Chondrocyte (in vitro differentiated cells): ENCODE measurements around the gene ELAVL4. TPM values are rescaled to one million over a fixed set of nuclear protein-coding genes. Genes with fewer than 3 reads are reported as not detected.

Source experiments
- DNase-seq: peaks from one replicate; pipeline ENCODE4 v3.0.0; 2021; ENCODE audit warnings: mixed read lengths, low spot score
- H3K27ac Mint-ChIP-seq: one replicate; pipeline ENCODE4 v1.8.0; 2021; ENCODE audit warnings: mild to moderate bottlenecking, moderate library complexity, mixed read lengths; ENCODE audit not compliant: unreplicated experiment
- H3K27me3 Mint-ChIP-seq: 2 replicates; pipeline ENCODE4 v1.8.0; 2021; ENCODE audit warnings: low read depth, mixed read lengths
- H3K36me3 Mint-ChIP-seq: 2 replicates; pipeline ENCODE4 v1.8.0; 2021; ENCODE audit warnings: low read depth, mixed read lengths
- H3K4me1 Mint-ChIP-seq: 2 replicates; pipeline ENCODE4 v1.8.0; 2021; ENCODE audit warnings: low read depth, mild to moderate bottlenecking, mixed read lengths
- H3K4me3 Mint-ChIP-seq: one replicate; pipeline ENCODE4 v1.8.0; 2021; ENCODE audit warnings: mild to moderate bottlenecking, moderate library complexity, mixed read lengths; ENCODE audit not compliant: unreplicated experiment
- H3K9me3 Mint-ChIP-seq: 2 replicates; pipeline ENCODE4 v1.8.0; 2021; ENCODE audit warnings: low read depth, mixed read lengths
- total RNA-seq: library from RNA; stranded (reverse); gene quantifications from 3 replicates; pipeline ENCODE4 v1.2.1, GENCODE V29; 2021
- TF ChIP-seq, protein P1 (sequence below): fragments of 200-600 bp; sonication (generic); IDR thresholded peaks from 2 replicates; pipeline ENCODE4 v1.5.0; 2021; ENCODE audit warnings: antibody characterized with exemption, mild to moderate bottlenecking, moderate library complexity

Gene ELAVL4
- total RNA-seq, 1 donor from 2014 or later = not detected

DNA sequence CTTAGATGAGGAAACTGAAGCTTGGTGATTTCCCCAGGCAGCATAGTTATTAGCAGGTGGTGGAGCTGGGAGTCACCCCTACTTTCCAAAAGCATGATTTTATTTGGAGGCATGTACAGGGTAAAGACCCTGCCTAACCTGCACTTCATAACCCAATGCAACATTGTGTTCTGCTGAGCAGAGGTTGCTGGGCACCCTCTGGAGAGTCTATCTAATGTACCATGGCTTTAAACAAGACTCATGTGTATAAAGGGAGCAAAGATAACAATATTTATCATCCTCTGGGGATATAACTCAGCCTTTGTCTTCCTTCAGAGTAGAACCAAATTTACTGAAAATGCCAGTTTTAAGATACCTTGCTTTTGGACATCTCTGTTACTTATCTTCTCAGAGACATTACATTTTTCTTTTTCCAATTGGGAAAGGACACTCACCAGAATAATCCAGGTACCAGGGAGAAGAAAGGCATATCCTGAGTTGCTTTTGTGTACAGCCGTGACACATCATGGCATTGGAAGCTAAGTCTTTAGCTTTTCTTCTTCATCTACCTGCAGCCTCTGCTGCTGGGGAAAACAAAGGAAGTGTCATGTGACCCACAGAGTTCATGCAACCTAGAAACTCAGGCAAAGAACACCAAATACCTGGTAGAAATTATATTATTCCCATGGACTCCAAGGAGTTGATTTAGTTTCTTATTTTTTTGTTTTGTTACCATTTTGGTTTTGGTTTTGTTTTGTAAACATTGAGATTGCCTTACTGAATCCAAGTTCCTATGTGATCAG, 39.6 kb downstream of the ELAVL4 start:
- Mint-ChIP-seq H3K27ac (no peak overlapping the region), H3K36me3 (no peaks in the 10 kb centered on the region), H3K4me3 (no peak overlapping the region), H3K27me3 (peaks cover 7% of the 10 kb centered on the region), H3K4me1 (no peaks in the 10 kb centered on the region), H3K9me3 (no peaks in the 10 kb centered on the region)
- no peak for DNase-seq
- TF ChIP-seq, protein P1, sequence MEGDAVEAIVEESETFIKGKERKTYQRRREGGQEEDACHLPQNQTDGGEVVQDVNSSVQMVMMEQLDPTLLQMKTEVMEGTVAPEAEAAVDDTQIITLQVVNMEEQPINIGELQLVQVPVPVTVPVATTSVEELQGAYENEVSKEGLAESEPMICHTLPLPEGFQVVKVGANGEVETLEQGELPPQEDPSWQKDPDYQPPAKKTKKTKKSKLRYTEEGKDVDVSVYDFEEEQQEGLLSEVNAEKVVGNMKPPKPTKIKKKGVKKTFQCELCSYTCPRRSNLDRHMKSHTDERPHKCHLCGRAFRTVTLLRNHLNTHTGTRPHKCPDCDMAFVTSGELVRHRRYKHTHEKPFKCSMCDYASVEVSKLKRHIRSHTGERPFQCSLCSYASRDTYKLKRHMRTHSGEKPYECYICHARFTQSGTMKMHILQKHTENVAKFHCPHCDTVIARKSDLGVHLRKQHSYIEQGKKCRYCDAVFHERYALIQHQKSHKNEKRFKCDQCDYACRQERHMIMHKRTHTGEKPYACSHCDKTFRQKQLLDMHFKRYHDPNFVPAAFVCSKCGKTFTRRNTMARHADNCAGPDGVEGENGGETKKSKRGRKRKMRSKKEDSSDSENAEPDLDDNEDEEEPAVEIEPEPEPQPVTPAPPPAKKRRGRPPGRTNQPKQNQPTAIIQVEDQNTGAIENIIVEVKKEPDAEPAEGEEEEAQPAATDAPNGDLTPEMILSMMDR = no peak

DNA sequence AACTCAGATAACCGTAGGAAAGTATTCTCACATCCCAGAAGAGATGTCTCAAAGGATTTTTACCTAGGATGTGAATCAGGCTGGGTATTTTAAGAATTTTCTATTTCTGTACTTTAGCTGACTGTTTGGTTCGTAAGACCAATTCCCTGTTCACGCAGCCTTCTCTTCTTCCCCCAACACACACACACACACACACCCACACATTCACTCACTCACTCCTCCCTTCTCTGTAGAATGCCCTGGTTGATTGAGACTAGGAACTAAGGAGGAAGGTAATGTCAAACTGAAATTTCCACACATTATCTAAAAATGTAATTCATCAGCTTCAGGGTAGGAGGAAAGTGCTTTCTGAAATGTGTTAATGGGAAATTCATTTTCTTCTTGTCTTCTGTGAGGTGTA, 43.5 kb downstream of the ELAVL4 start:
- peaks cover 3% of the 10 kb centered on the region for H3K9me3 Mint-ChIP-seq
- DNase-seq = no peak
- H3K4me1 Mint-ChIP-seq = no peaks in the 10 kb centered on the region
- peaks cover 1% of the 10 kb centered on the region for H3K27me3 Mint-ChIP-seq
- no peaks in the 10 kb centered on the region for H3K36me3 Mint-ChIP-seq
- TF ChIP-seq, protein P1 = no peak
- H3K27ac Mint-ChIP-seq = no peak overlapping the region
- H3K4me3 Mint-ChIP-seq = no peak overlapping the region

DNA sequence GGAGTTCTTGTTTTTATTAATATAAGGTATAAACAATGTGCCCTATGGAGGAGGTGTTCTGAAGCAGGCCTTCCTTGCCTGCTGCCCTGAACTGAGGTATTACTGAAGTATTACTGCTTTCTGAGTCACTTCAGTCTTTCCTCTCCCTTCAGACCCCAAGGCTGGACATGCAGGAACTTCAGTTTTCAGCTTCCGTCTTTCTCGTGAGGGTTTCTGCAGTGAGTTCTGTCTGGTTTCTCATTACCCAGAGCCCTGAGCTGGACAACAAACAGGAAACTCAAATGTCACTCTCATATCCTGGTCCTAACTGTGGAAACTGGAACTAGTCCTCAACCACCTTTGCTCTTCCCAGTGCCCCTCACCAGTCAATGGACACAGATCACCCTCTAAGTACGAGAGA, 46.8 kb downstream of the ELAVL4 start:
- TF ChIP-seq, protein P1 = no peak
- peaks cover 6% of the 10 kb centered on the region for H3K9me3 Mint-ChIP-seq
- no peak overlapping the region for H3K27ac Mint-ChIP-seq
- no peaks in the 10 kb centered on the region for H3K36me3 Mint-ChIP-seq
- peaks cover 2% of the 10 kb centered on the region for H3K27me3 Mint-ChIP-seq
- no peak overlapping the region for H3K4me3 Mint-ChIP-seq
- no peak for DNase-seq
- H3K4me1 Mint-ChIP-seq = no peaks in the 10 kb centered on the region

DNA sequence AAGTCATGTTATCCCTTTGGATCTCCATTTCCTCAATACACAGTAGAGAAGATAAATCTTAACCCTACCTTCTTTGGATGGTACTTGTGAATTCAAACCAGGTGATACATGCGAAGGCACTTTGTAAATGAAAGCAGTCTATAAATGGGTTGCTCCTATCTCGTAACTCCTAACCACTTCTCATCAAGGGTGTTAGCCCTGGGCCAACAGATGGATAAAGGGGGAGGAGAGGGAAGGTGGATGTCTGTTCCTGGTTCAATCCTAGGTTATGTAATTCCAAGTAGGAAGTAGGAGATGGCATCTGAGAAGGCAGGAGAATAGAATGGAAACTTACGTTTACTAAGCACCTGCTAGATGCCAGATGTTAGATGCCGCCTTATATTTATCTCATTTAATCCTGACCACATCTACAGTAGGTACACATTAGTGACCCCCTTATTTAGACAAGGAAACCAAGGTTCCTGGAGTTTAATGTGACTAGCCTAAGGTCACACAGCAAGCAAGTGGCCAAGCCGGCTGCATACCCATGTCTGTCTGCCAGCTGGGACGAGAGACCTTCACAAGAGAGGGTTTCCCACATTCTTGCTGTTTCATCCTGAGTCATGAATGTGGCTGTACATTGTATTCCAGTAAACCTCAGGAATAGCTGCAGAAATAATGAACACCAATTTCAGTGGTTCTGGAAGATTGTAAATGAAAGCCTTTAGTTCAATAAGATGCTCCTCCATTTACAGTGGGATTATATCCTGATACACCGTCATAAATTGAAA, 47.7 kb downstream of the ELAVL4 start:
- peaks cover 6% of the 10 kb centered on the region for H3K9me3 Mint-ChIP-seq
- TF ChIP-seq, protein P1 = no peak
- H3K27me3 Mint-ChIP-seq = peaks cover 2% of the 10 kb centered on the region
- H3K27ac Mint-ChIP-seq = no peak overlapping the region
- no peak overlapping the region for H3K4me3 Mint-ChIP-seq
- no peaks in the 10 kb centered on the region for H3K4me1 Mint-ChIP-seq
- H3K36me3 Mint-ChIP-seq = no peaks in the 10 kb centered on the region
- no peak for DNase-seq

DNA sequence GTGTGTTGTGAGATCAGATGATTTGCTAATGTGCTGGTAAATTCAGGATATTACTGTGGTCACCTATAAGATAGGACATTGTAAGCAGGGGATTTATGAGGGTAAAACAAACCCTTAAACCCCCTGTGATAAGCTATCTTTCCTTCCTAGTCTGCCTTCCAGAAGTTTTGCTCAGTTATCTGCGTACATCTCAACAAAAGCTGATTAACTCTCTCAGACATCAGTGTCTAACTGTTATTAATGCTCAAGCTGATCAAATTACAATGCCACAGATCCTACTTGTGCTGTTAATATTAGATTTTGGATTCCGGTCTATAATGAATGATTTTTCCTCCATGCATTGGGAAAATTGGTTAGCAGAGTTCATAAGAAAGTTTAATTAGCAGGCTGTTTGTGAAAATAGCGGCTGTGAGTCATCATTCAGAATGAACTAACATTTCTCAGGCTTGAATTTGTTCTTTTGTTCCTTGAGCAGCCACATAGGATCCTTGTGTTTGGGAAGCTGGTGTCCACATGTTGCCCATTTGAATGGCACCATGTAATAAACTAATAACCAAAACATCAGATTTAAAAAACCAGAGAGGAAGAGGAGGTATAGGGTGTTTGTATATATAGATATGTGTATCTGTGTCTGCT, 48.7 kb downstream of the ELAVL4 start:
- DNase-seq = no peak
- H3K36me3 Mint-ChIP-seq = no peaks in the 10 kb centered on the region
- H3K4me1 Mint-ChIP-seq = no peaks in the 10 kb centered on the region
- no peak overlapping the region for H3K27ac Mint-ChIP-seq
- H3K9me3 Mint-ChIP-seq = peaks cover 6% of the 10 kb centered on the region
- H3K4me3 Mint-ChIP-seq = no peak overlapping the region
- TF ChIP-seq, protein P1 = no peak
- H3K27me3 Mint-ChIP-seq = peaks cover 2% of the 10 kb centered on the region
